ENCODE results near the gene GRK4.
"Not testable (repeated sequence)": the region's sequence is repeated elsewhere in the genome, so short reads cannot be mapped to it uniquely, and the experiment has no call there.

GRK4 gene

GRCh38 chr4:2937146-2937857 is 26.1 kb upstream of the GRK4 start:
- TF ChIP-seq CTCF (IDR thresholded peaks at IDR 0.05): no peak
- peaks cover 4% of the 10 kb centered on the region for H3K27me3 Mint-ChIP-seq (ENCODE audit: low read depth, poor library complexity)
- DNase-seq: no peak
- peak overlapping the region; percentile 87 for H3K4me3 Mint-ChIP-seq
- peaks cover 21% of the 10 kb centered on the region for H3K36me3 Mint-ChIP-seq (ENCODE audit: low read depth)
- peaks cover 26% of the 10 kb centered on the region for H3K4me1 Mint-ChIP-seq
- peak overlapping the region; percentile 64 for H3K27ac Mint-ChIP-seq
- no peaks in the 10 kb centered on the region for H3K9me3 Mint-ChIP-seq

- Mint-ChIP-seq H3K27ac (no peak overlapping the region), H3K4me3 (no peak overlapping the region), H3K27me3 (ENCODE audit: low read depth, poor library complexity) (peaks cover 4% of the 10 kb centered on the region), H3K36me3 (ENCODE audit: low read depth) (peaks cover 21% of the 10 kb centered on the region), H3K4me1 (peaks cover 24% of the 10 kb centered on the region), H3K9me3 (no peaks in the 10 kb centered on the region)
- no peak for TF ChIP-seq CTCF (IDR thresholded peaks at IDR 0.05)
- DNase-seq: no peak
Observed at GRCh38 chr4:2937986-2938385, 25.4 kb upstream of the GRK4 start.

- not testable (repeated sequence) for H3K4me3 Mint-ChIP-seq; DNase-seq; H3K9me3 Mint-ChIP-seq; H3K27ac Mint-ChIP-seq; H3K27me3 Mint-ChIP-seq (ENCODE audit: low read depth, poor library complexity)
- Mint-ChIP-seq H3K4me1 (peaks cover 19% of the 10 kb centered on the region), H3K36me3 (ENCODE audit: low read depth) (peaks cover 25% of the 10 kb centered on the region)
Observed at GRCh38 chr4:2938411-2938810, 25.0 kb upstream of the GRK4 start.

GRCh38 chr4:2938906-2939305 is 24.5 kb upstream of the GRK4 start:
- Mint-ChIP-seq H3K36me3 (ENCODE audit: low read depth) (peaks cover 28% of the 10 kb centered on the region), H3K27me3 (ENCODE audit: low read depth, poor library complexity) (peaks cover 4% of the 10 kb centered on the region), H3K4me1 (peaks cover 19% of the 10 kb centered on the region), H3K4me3 (no peak overlapping the region), H3K27ac (no peak overlapping the region), H3K9me3 (no peaks in the 10 kb centered on the region)
- DNase-seq: no peak
- TF ChIP-seq CTCF (IDR thresholded peaks at IDR 0.05): no peak

- Mint-ChIP-seq H3K36me3 (ENCODE audit: low read depth) (peaks cover 32% of the 10 kb centered on the region), H3K9me3 (no peaks in the 10 kb centered on the region), H3K4me3 (no peak overlapping the region), H3K4me1 (peaks cover 19% of the 10 kb centered on the region), H3K27ac (no peak overlapping the region), H3K27me3 (ENCODE audit: low read depth, poor library complexity) (peaks cover 4% of the 10 kb centered on the region)
- DNase-seq: no peak
- no peak for TF ChIP-seq CTCF (IDR thresholded peaks at IDR 0.05)
Observed at GRCh38 chr4:2939383-2940243, 23.8 kb upstream of the GRK4 start.

DNA sequence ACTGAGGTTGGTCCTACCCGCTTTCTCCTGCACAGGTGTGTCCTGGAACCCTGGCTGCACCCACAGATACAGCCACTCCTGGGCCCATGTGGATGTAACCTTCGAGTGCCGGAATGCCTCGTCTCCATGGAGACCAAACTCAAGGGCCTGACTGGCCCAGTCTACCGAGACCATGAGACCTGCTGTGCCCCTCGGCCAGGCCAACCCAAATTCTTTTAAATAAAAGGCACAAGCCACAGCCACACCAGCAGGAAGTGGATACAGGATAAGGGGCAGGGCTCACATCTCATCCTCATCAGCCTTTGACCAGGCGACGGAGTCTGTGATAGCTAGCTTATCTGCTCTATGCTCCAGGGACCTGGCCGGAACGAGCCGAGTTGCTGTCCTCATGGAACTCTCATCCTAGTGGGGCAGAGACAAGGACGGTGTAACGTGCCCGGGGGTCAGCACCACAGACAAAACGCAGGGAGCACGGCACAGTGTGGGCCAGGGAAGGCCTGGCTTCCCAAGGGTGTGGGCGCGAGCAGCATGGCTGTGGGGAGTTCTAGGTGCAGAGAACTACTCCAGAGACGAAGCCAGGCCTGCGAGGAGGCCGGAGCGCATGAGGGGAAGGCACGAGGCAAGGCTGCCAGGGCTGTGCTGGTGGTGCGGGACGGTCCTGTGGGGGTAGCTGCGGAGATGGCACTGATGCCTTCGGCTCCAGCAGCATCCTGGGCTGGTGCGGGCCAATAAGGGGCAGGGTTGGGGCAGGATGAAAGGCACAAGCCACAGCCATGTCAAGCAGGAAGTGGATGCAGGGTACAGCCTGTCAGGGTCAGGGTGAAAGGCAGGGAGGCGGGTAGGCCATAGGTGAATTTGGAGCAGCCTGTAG is 22.9 kb upstream of the GRK4 start:
- Mint-ChIP-seq H3K36me3 (ENCODE audit: low read depth) (peaks cover 36% of the 10 kb centered on the region), H3K9me3 (no peaks in the 10 kb centered on the region), H3K4me3 (no peak overlapping the region), H3K4me1 (peaks cover 16% of the 10 kb centered on the region), H3K27me3 (ENCODE audit: low read depth, poor library complexity) (peaks cover 4% of the 10 kb centered on the region), H3K27ac (no peak overlapping the region)
- no peak for DNase-seq
- no peak for TF ChIP-seq CTCF (IDR thresholded peaks at IDR 0.05)
